DND-41 (cell line): Measurements from ENCODE around the gene USP24.

Experiments
- ATAC-seq: fragments of 200-7000 bp; cut with Tn5 transposase; 3 replicates; pipeline ENCODE4 v1.9.1; 2021; ENCODE audit warnings: low read depth; ENCODE audit not compliant: insufficient read depth
- DNase-seq: peaks from one replicate; pipeline ENCODE4 v3.0.0-alpha.2; 2020
- H2AFZ ChIP-seq: 2 replicates; pipeline ENCODE4 v1.6.0; 2012; ENCODE audit warnings: low read depth, low read length
- H3K27ac ChIP-seq: 2 replicates; pipeline ENCODE4 v1.5.1; 2012; ENCODE audit warnings: low read length, inconsistent platforms
- H3K27me3 ChIP-seq: fragments of 200-600 bp; sonication (generic); 2 replicates; pipeline ENCODE4 v1.6.0; 2012; ENCODE audit warnings: low read length, mild to moderate bottlenecking, inconsistent platforms; ENCODE audit not compliant: insufficient read depth, poor library complexity
- H3K36me3 ChIP-seq: 2 replicates; pipeline ENCODE4 v1.5.1; 2012; ENCODE audit warnings: low read length, inconsistent platforms; ENCODE audit not compliant: insufficient read depth
- H3K4me1 ChIP-seq: 2 replicates; pipeline ENCODE4 v1.5.1; 2012; ENCODE audit warnings: mild to moderate bottlenecking, low read length; ENCODE audit not compliant: insufficient read depth
- H3K4me2 ChIP-seq: 2 replicates; pipeline ENCODE4 v1.6.0; 2012; ENCODE audit warnings: mild to moderate bottlenecking, moderate library complexity, low read length, inconsistent platforms; ENCODE audit not compliant: insufficient read depth
- H3K4me3 ChIP-seq, 2 experiments: fragments of 200-600 bp in 1 of 2; shearing (Covaris generic) in 1 of 2; 2 replicates each; pipeline ENCODE4 v1.5.1; 2012 to 2016; ENCODE audit warnings: inconsistent platforms in 2 of 2, low read length in 2 of 2, mild to moderate bottlenecking in 2 of 2, low read depth in 1 of 2, moderate library complexity in 1 of 2
- H3K79me2 ChIP-seq: 2 replicates; pipeline ENCODE4 v1.6.0; 2012; ENCODE audit warnings: low read length, inconsistent platforms; ENCODE audit not compliant: insufficient read depth
- H3K9ac ChIP-seq: 2 replicates; pipeline ENCODE4 v1.6.0; 2012; ENCODE audit warnings: low read depth, mild to moderate bottlenecking, inconsistent platforms, low read length, moderate library complexity
- H3K9me3 ChIP-seq: 2 replicates; pipeline ENCODE4 v1.5.1; 2012; ENCODE audit warnings: low read length, moderate library complexity, mild to moderate bottlenecking, inconsistent platforms; ENCODE audit not compliant: insufficient read depth, severe bottlenecking
- H4K20me1 ChIP-seq: 2 replicates; pipeline ENCODE4 v1.6.0; 2012; ENCODE audit warnings: low read length; ENCODE audit not compliant: insufficient read depth
- CTCF ChIP-seq: IDR thresholded peaks from 2 replicates; pipeline ENCODE4 v1.5.1; 2012; ENCODE audit warnings: borderline replicate concordance, low read length, moderate library complexity, mild to moderate bottlenecking; ENCODE audit not compliant: poor library complexity, severe bottlenecking; ENCODE audit errors: extremely low read depth
- EZH2 ChIP-seq: IDR thresholded peaks from 3 replicates; pipeline ENCODE4 v1.6.1; 2012; ENCODE audit warnings: borderline replicate concordance, low read depth, mild to moderate bottlenecking, moderate library complexity, low read length, inconsistent platforms; ENCODE audit not compliant: severe bottlenecking

Gene USP24

GRCh38 chr1:55081905-55082296, 133.3 kb downstream of the USP24 start:
- Histone ChIP-seq H2AFZ (no peak overlapping the region), H3K36me3 (peaks cover 95% of the 10 kb centered on the region), H3K9me3 (no peaks in the 10 kb centered on the region), H4K20me1 (no peaks in the 10 kb centered on the region), H3K4me2 (no peak overlapping the region), H3K27me3 (no peaks in the 10 kb centered on the region), H3K4me1 (no peaks in the 10 kb centered on the region), H3K27ac (no peak overlapping the region), H3K4me3 (no peak overlapping the region), H3K9ac (no peak overlapping the region), H3K79me2 (no peaks in the 10 kb centered on the region)
- no peak for TF ChIP-seq CTCF
- TF ChIP-seq EZH2: no peak
- no peak for ATAC-seq
- DNase-seq: no peak

GRCh38 chr1:55081188-55081904, 133.8 kb downstream of the USP24 start:
- ATAC-seq: no peak
- Histone ChIP-seq H3K9me3 (no peaks in the 10 kb centered on the region), H3K4me2 (no peak overlapping the region), H3K27ac (no peak overlapping the region), H3K4me1 (no peaks in the 10 kb centered on the region), H2AFZ (no peak overlapping the region), H3K79me2 (no peaks in the 10 kb centered on the region), H3K27me3 (no peaks in the 10 kb centered on the region), H3K36me3 (peaks cover 97% of the 10 kb centered on the region), H3K4me3 (no peak overlapping the region), H3K9ac (no peak overlapping the region), H4K20me1 (no peaks in the 10 kb centered on the region)
- DNase-seq: no peak
- TF ChIP-seq EZH2 (no peak), CTCF (no peak)

GRCh38 chr1:55079651-55080050, 135.5 kb downstream of the USP24 start:
- Histone ChIP-seq H3K79me2 (no peaks in the 10 kb centered on the region), H3K27me3 (no peaks in the 10 kb centered on the region), H3K36me3 (peaks cover 92% of the 10 kb centered on the region), H3K9me3 (no peaks in the 10 kb centered on the region), H3K27ac (no peak overlapping the region), H3K9ac (no peak overlapping the region), H4K20me1 (no peaks in the 10 kb centered on the region), H2AFZ (no peak overlapping the region), H3K4me1 (no peaks in the 10 kb centered on the region), H3K4me2 (no peak overlapping the region), H3K4me3 (no peak overlapping the region)
- no peak for TF ChIP-seq CTCF
- TF ChIP-seq EZH2: no peak
- no peak for ATAC-seq
- DNase-seq: no peak

GRCh38 chr1:55078470-55078869, 136.7 kb downstream of the USP24 start:
- Histone ChIP-seq H4K20me1 (no peaks in the 10 kb centered on the region), H3K9me3 (no peaks in the 10 kb centered on the region), H3K9ac (no peak overlapping the region), H3K4me2 (no peak overlapping the region), H2AFZ (no peak overlapping the region), H3K4me1 (no peaks in the 10 kb centered on the region), H3K36me3 (peaks cover 91% of the 10 kb centered on the region), H3K4me3 (no peak overlapping the region), H3K79me2 (no peaks in the 10 kb centered on the region), H3K27me3 (no peaks in the 10 kb centered on the region), H3K27ac (no peak overlapping the region)
- ATAC-seq (no peak), DNase-seq (no peak)
- TF ChIP-seq CTCF (no peak), EZH2 (no peak)
